ENCODE results near the gene SLC12A7. TPM values are rescaled to one million over a fixed set of nuclear protein-coding genes. Genes with fewer than 3 reads are reported as not detected.

The SLC12A7 gene
- polyA plus RNA-seq, 1 donor (not counting 4 experiments of a cell fraction or from before 2014, with no cell fraction given) = 1.5 TPM

DNA sequence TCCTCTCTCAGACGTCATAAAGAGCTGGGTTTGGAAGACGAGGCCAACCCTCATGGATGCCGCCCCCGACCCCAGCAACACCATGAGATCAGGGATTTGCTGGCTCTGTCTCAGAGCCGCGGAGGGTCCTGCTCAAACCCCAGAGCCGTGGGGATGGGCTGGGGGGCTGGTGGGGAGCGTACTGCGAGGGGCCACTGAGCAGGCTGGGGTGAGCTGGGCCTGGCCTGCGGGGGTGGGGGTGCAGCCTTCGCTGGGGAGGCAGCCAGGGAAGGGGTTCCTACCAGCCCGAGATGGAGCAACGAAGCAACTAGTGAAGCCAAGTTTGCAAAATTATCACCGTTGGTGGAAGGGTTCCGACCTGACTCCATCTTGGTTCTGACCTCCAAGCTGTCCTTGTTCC is 5.1 kb upstream of the SLC12A7 start:
- H3K4me2 ChIP-seq (ENCODE audit: control insufficient read depth, extremely low read depth, insufficient read depth, low read depth, low read length) = no peak overlapping the region
- H3K4me1 ChIP-seq (ENCODE audit: control insufficient read depth, extremely low read depth, insufficient read depth, low read length) = peaks cover 9% of the 10 kb centered on the region
- H3K36me3 ChIP-seq (ENCODE audit: control insufficient read depth in 2 of 2, extremely low read depth in 1 of 2, insufficient read depth in 2 of 2, low read length in 2 of 2) = no peaks in the 10 kb centered on the region
- no peak overlapping the region for H3K4me3 ChIP-seq (ENCODE audit: control insufficient read depth in 2 of 3, extremely low read depth in 1 of 3, insufficient read depth in 2 of 3, low read depth in 1 of 3, low read length in 3 of 3)
- DNase-seq (ENCODE audit: low read depth, low spot score) = no peak
- H3K9me1 ChIP-seq (ENCODE audit: control insufficient read depth, extremely low read depth, insufficient read depth, low read length) = no peaks in the 10 kb centered on the region
- dilution Hi-C loops (cut with MboI; ENCODE audit: extremely low pct_ligation_motif_present, low sequenced_read_pairs) = no loop called here
- no peaks in the 10 kb centered on the region for H3K79me2 ChIP-seq (ENCODE audit: control insufficient read depth, insufficient read depth, low read length)
- H2AFZ ChIP-seq (ENCODE audit: control insufficient read depth, low read length) = no peak overlapping the region
- FAIRE-seq = no peak
- H3K27me3 ChIP-seq (ENCODE audit: control insufficient read depth, extremely low read depth, insufficient read depth, low read length) = peaks cover 55% of the 10 kb centered on the region
- no peak overlapping the region for H3K27ac ChIP-seq (ENCODE audit: control insufficient read depth, insufficient read depth, low read length)
- TF ChIP-seq, protein P1, sequence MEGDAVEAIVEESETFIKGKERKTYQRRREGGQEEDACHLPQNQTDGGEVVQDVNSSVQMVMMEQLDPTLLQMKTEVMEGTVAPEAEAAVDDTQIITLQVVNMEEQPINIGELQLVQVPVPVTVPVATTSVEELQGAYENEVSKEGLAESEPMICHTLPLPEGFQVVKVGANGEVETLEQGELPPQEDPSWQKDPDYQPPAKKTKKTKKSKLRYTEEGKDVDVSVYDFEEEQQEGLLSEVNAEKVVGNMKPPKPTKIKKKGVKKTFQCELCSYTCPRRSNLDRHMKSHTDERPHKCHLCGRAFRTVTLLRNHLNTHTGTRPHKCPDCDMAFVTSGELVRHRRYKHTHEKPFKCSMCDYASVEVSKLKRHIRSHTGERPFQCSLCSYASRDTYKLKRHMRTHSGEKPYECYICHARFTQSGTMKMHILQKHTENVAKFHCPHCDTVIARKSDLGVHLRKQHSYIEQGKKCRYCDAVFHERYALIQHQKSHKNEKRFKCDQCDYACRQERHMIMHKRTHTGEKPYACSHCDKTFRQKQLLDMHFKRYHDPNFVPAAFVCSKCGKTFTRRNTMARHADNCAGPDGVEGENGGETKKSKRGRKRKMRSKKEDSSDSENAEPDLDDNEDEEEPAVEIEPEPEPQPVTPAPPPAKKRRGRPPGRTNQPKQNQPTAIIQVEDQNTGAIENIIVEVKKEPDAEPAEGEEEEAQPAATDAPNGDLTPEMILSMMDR (optimal IDR thresholded peaks at IDR 0.05 in 1 of 3, IDR thresholded peaks at IDR 0.05 in 1 of 3, conservative IDR thresholded peaks at IDR 0.05 in 1 of 3; ENCODE audit: extremely low read depth in 1 of 3, insufficient read depth in 2 of 3, low read length in 3 of 3) = no peak
- TF ChIP-seq EZH2 (IDR thresholded peaks at IDR 0.05; ENCODE audit: low read length) = no peak
- H3K9ac ChIP-seq (ENCODE audit: control insufficient read depth, extremely low read depth, insufficient read depth, low read length) = no peak overlapping the region
- H3K9me3 ChIP-seq (ENCODE audit: control insufficient read depth, low read depth, low read length) = no peaks in the 10 kb centered on the region
- H4K20me1 ChIP-seq (ENCODE audit: control insufficient read depth, extremely low read depth, insufficient read depth, low read length) = peaks cover 4% of the 10 kb centered on the region

GRCh38 chr5:1116109-1116740 is 4.4 kb upstream of the SLC12A7 start:
- no peak overlapping the region for H3K4me2 ChIP-seq (ENCODE audit: control insufficient read depth, extremely low read depth, insufficient read depth, low read depth, low read length)
- H4K20me1 ChIP-seq (ENCODE audit: control insufficient read depth, extremely low read depth, insufficient read depth, low read length) = peaks cover 4% of the 10 kb centered on the region
- H3K27ac ChIP-seq (ENCODE audit: control insufficient read depth, insufficient read depth, low read length) = no peak overlapping the region
- dilution Hi-C loops (cut with MboI; ENCODE audit: extremely low pct_ligation_motif_present, low sequenced_read_pairs) = no loop called here
- peaks cover 9% of the 10 kb centered on the region for H3K4me1 ChIP-seq (ENCODE audit: control insufficient read depth, extremely low read depth, insufficient read depth, low read length)
- DNase-seq (ENCODE audit: low read depth, low spot score) = no peak
- no peak overlapping the region for H2AFZ ChIP-seq (ENCODE audit: control insufficient read depth, low read length)
- no peaks in the 10 kb centered on the region for H3K9me1 ChIP-seq (ENCODE audit: control insufficient read depth, extremely low read depth, insufficient read depth, low read length)
- H3K9ac ChIP-seq (ENCODE audit: control insufficient read depth, extremely low read depth, insufficient read depth, low read length) = no peak overlapping the region
- H3K27me3 ChIP-seq (ENCODE audit: control insufficient read depth, extremely low read depth, insufficient read depth, low read length) = peaks cover 51% of the 10 kb centered on the region
- H3K4me3 ChIP-seq (ENCODE audit: control insufficient read depth in 2 of 3, extremely low read depth in 1 of 3, insufficient read depth in 2 of 3, low read depth in 1 of 3, low read length in 3 of 3) = no peak overlapping the region
- no peaks in the 10 kb centered on the region for H3K9me3 ChIP-seq (ENCODE audit: control insufficient read depth, low read depth, low read length)
- no peaks in the 10 kb centered on the region for H3K36me3 ChIP-seq (ENCODE audit: control insufficient read depth in 2 of 2, extremely low read depth in 1 of 2, insufficient read depth in 2 of 2, low read length in 2 of 2)
- TF ChIP-seq, protein P1 (optimal IDR thresholded peaks at IDR 0.05 in 1 of 3, IDR thresholded peaks at IDR 0.05 in 1 of 3, conservative IDR thresholded peaks at IDR 0.05 in 1 of 3; ENCODE audit: extremely low read depth in 1 of 3, insufficient read depth in 2 of 3, low read length in 3 of 3) = no peak
- no peak for TF ChIP-seq EZH2 (IDR thresholded peaks at IDR 0.05; ENCODE audit: low read length)
- no peaks in the 10 kb centered on the region for H3K79me2 ChIP-seq (ENCODE audit: control insufficient read depth, insufficient read depth, low read length)
- no peak for FAIRE-seq

Data from keratinocyte (primary cell).